Stimulated activated CD8-positive, alpha-beta memory T cell treated with anti-CD3 and anti-CD28 coated beads, Interleukin-7, amount 100 ng/mL, for 24 hours (primary cell): ENCODE results near the gene ATG2B.

Source experiments
- DNase-seq: peaks from one replicate; pipeline ENCODE4 v3.0.0-alpha.2; 2020; ENCODE audit warnings: low read depth

The ATG2B gene

DNA sequence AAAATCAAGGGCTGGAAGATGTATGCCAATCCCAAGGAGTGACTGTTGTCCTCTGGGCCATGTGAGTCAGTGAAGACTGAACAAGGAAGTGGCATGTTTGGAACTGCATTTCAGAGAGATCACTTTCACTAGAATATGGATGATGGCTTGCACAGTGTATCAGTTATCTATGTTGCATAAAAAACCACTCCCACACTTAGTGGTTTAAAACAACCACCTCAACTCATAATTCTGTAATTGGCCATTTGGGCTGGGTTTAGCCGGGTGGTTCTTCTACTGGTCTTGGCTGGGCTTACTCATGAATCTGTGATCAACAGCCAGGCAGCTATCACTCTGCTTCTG lies 91.7 kb downstream of the ATG2B start:
- DNase-seq, result no peak

DNA sequence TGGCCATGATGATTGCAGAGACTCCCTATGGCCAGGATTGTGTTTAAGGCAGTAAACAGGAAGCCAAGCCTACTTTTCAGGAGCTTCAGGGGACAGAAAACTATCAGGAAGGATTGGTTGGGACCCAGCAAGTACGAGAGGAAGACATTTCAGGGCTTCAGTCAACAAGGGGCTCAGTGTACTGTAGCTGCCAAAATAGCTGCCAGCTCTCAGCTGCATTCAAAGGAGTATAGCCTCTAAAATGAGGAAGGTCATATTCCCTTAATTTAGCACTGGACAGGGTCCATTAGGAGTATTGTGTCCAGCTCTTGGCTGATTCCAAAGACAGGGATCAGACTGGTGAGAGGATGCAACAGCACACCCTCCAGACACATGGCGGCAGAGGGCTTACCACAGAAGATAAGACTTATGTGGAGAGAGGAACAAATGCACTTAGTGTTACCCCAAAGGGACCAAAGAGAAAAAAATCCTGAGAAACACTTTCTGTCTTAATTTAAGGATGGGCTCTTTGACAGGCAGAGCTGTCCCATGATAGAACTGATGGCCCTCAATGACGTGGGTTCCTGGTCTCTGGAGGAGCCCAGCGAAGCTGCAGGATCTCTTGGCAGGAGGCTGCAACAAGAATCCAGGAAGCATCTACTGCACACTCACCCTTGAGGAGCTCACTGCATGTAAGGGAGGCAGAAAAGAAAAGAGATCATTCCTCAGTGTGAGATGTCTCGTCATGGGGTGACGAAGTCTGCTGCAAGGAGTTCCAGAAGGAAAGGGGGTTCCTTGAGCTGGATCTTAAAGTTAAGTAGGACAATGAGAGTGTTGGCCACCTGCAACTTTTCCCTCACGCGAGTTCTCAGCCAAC lies 92.3 kb downstream of the ATG2B start:
- no peak for DNase-seq

DNA sequence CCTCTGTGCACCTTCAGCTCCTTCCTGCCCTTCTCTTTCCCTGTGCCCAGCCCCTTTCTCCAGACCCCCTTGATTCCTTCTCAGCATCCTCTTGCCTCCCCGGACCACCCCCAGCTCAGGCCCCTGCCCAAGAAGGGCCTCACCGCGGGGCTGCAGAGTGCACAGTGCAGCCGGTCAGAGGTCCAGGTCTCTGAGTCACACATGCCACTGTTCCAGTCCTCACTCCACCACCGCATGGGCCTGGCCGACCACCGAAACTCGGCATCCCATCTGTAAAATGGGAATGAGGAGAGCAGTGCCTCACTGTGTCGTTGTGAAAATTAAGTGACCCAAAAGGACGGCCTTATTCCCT lies 93.8 kb downstream of the ATG2B start:
- no peak for DNase-seq

DNA sequence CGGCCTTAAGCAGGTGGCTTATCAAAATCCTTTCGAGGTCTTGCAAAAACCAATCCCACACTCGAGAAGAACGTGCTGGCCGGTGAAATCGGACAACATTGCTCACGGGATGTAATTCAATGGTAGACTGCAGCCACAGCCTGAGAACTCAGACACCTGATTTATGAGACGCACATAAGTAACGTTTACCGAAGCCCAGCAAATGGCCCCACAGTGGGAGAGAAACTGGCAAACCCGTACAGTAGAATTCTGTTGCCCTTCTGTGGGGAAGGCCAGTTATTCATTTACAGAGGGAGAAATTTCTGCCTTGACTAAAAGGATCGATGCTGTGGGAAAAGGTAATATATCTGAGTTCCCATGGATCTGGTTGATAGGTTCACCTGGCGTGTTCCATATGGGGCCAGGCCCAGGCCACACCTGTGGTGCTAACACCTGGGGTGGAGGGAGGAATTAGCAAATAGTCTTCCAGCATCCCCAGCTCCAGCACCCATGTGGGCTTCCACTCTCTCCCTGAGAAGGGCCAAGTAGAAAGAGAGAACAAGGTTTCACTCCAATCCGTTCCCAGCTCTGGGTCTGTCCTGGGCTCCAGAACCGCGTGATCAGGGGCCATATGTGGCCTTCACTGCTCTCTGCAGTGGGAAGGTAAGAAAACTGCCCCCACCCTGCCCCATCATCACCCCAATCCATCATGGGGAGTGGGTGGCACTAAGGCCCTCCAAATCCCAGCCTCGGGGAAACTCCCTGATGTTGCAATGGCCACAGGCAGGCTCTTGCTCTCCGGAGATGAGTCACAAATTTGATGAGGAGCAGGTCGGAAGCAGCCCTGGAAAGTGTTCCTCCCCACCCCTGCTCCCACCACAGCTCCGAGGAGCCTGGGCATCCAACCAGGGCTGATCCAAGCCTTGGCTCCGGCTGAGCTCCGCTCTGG lies 94.4 kb downstream of the ATG2B start:
- no peak for DNase-seq

DNA sequence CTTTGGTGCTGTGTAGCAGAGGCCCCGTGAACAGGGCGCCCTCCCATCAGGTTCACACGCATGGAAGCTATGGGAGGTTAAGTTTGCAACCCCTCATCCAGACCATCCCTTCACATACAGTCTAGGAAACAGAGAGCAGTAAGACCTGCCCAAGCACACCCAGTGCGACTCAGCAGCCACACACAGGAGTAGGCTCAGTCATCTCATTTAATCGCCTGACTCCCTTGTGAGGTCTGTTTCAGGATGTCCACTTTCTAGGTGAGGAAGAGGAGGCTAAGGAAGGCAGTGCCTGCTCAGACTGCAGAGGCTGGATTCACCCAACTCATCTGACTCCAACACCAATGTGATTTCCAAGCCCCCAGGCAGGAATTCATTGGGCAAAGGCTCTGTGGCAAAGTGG lies 95.2 kb downstream of the ATG2B start:
- no peak for DNase-seq

DNA sequence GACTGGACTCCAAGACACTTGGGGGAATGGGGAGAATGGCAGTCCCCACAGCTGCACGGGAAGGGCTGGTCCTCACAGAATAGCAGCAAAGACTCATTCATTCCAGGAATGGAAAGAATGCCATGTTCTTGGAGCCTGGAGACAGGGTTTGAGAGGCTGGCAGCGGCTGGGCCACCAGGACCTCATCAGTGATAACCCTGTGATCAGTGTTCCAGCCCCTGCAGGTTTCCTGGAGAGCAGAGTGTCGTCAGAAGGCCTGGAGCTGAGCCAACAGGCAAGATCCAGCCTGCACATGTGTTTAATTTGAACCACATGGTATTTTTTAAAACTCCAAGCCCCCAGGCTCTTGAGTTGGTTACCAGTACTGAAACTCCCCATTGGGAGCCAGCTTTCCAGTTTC lies 95.8 kb downstream of the ATG2B start:
- no peak for DNase-seq

DNA sequence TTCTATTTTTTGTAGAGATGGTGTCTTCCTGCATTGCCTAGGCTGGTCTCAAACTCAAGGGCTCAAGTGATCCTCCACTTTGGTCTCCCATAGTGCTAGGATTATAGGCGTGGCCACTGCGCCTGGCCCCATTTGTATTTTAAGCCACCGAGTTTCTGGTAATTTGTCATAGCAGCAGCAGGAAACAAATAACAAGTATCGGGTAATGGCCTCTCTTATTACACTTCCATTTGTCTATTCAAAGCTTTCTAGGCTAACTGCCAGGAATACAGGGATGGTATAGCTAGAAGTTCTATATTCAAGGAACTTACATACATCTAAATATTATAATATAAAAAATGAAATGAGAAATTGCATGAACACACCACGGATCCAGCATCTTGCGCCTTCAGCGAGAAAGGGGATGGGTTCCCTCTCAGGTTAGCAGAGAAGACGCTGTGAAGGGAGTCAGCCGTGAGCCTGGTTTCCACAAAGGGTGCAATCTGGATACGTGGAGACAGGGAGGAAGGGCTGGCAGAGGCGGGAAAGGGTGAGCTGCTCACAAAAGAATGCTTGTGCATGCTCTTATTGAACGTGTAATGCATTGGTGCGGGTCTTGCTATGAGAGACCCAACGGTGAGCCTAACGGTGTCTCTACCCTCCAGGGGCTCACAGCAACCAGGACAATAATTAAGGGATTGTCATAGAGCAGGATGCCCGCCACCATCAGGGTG lies 97.6 kb downstream of the ATG2B start:
- DNase-seq, result no peak

DNA sequence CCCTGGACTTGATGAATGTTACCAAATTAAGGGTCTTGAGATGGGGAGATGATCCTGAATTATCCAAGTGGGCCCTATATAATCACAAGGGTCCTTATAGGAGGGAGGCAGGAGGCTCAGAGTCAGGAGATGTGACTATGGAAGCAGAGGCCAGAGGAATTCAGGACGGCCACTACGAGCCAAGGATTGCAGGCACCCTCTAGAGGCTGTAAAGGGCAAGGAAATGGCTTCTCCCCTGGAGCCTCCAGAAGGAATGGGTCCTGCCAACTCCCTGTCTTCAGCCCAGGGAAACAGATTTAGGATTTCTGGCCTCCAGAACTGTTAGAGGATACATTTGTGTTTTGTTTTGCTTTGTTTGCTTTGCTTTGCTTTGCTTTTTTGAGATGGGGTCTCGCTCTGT lies 98.3 kb downstream of the ATG2B start:
- DNase-seq, result no peak

DNA sequence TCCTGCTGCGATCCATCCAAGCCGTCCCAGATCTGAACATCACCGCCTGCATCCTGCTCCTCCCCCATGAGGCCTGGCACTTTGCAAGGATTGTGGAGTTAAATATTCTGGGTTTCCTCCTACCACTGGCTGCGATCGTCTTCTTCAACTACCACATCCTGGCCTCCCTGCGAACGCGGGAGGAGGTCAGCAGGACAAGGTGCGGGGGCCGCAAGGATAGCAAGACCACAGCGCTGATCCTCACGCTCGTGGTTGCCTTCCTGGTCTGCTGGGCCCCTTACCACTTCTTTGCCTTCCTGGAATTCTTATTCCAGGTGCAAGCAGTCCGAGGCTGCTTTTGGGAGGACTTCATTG lies 99.0 kb downstream of the ATG2B start:
- DNase-seq, result no peak

DNA sequence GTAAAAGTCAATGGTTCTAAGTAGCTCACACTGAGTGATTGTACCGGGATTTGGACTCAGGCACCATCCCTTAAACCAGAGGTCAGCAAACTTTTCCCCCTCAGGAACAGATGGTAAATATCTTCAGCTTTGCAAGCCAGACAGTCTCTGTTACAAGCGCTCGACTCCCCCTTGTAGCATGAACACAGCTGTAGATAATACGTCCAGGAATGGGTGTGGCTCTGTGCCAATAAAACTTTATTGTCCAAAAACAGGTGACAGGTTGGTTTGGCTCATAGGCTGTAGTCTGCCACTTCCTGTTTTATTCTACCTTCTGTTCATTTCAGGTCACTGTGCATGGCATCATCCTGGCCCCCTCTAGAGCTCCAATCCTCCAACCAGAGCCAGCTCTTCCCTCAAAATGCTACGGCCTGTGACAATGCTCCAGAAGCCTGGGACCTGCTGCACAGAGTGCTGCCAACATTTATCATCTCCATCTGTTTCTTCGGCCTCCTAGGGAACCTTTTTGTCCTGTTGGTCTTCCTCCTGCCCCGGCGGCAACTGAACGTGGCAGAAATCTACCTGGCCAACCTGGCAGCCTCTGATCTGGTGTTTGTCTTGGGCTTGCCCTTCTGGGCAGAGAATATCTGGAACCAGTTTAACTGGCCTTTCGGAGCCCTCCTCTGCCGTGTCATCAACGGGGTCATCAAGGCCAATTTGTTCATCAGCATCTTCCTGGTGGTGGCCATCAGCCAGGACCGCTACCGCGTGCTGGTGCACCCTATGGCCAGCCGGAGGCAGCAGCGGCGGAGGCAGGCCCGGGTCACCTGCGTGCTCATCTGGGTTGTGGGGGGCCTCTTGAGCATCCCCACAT lies 99.6 kb downstream of the ATG2B start:
- DNase-seq, result no peak

DNA sequence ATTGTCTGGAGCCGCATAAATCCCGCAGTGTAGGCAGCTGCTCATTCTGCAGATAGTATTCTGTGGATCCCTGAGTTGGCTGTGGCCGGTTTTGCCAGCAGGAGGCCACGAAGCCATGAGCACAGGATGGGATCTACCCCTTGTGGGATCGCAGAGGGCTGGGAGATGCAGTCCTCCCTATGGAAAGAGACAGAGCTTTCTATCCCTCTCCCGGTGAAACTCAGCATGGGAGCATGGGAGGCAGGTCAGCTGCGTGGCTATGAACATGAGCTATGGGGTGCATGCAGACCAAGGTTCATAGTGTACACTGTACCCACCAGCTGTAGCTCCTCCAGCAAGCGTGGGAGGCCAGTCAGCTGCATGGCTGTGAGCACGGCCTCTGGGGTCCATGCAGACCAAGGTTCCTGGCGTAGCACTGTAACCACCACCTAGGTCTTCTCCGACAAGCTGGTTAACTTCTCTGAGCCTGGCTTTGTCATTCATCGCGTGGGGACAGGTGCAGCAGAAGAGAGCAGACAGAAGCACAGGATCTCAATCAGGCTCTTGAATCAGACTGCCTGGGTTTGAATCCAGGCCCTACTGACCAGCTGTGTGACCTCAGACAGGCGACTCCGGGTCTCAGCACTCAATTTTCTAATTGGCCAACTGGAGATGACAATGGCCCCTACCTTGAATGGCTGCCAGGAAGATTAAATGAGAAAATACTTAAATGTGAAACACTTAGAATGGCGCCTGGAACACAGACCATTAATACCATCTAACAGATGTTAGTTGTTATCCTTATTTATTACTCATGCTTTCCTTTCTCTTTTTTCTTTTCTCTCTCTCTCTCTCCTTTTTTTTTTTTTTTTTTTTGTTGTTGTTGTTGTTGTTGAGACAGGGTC lies 101.1 kb downstream of the ATG2B start:
- DNase-seq, result no peak

DNA sequence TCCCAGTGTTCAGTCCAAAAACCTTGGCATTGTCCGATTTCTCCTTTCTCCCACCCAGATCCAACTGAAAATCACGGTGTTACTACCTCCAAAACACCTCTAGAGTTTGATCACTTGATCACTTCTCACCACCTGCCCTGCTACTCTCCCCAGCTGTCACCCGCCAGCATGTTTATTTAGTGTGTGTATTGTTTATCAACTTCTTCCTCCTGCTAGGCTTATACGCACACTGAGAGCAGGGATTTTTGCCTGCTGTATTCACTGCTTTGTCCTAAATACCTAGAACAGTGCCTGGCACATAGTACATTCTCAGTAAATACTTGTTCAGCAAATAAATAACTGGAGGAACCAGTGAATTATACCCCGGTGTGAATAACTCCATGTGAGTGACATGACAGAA lies 102.1 kb downstream of the ATG2B start:
- DNase-seq, result no peak

DNA sequence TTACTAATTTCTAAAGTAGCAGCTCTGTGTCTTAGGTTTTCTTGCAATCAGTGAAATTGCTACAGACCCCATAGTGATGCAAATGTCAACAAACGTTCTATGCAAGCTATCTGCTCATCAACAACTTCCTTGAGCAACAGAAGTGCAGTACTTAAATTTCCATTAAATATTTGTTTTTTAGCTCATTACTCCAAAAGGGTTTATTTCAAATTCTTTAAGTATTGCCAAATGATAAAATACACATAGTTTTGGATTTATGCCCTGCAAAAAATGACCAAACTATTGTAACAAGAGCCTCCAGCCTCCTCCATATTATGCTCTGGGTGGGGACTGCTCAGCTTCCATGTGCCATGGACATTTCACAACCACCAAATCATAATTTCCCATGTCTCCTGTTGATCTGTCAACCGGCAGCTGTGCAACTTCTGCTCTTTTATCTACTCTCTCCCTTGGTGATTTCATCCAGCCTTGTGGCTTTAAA lies 102.8 kb downstream of the ATG2B start:
- no peak for DNase-seq

DNA sequence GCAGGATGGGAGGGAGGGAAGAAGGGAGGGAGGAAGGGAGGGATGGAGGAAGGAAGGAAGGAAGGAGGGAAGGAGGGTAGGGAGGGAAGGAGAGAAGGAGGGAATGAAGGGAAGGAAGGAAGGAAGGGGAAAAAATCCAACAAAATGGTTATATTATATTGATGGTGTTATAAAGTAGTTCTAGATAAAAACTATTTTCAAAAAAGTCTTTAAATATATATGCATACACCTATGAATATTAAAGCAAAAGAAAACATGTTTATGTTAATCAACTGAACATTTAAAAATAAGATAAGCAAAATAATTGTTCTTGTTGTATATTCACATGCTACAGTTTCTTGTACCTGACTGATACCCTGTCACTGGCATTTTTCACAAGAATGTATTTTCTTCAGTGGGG lies 105.2 kb downstream of the ATG2B start:
- DNase-seq, result no peak

DNA sequence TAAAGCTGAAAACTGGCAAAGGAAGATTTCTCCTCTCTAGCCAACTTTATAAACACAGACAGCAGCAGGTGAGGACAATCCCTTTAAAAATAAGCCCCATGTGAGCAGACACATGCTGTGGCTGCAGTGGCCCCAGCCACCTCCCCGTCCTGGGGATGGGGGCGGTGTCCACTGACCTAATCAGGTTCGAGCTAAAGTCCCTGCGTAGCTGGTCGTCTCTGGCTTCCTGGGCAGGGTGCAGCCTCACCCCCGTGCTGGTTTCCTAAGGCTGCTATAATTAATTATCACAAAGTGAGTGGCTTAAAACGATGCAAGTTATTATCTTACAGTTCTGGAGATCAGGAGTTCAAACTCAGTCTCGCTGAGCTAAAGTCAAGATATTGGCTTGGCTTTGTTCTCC lies 106.1 kb downstream of the ATG2B start:
- DNase-seq, result no peak

DNA sequence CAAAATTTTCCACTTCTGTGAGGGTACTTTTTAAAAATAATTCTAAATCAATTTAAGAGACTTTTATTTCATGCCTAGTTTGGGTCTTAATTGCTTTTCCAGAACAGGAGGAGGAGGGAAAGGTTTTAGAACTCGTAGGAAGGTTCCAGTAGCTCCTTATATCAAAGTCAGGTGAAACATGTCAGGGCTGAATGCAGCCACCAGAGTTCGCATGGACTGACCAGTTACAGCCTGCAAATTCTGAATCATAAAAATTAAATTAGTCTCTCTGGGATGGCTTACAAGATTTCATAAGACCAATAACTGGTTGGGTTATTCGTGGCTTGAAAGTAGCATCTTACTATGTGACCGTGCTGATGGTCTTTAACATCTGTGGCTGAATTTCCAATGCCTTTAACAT lies 106.7 kb downstream of the ATG2B start:
- no peak for DNase-seq

DNA sequence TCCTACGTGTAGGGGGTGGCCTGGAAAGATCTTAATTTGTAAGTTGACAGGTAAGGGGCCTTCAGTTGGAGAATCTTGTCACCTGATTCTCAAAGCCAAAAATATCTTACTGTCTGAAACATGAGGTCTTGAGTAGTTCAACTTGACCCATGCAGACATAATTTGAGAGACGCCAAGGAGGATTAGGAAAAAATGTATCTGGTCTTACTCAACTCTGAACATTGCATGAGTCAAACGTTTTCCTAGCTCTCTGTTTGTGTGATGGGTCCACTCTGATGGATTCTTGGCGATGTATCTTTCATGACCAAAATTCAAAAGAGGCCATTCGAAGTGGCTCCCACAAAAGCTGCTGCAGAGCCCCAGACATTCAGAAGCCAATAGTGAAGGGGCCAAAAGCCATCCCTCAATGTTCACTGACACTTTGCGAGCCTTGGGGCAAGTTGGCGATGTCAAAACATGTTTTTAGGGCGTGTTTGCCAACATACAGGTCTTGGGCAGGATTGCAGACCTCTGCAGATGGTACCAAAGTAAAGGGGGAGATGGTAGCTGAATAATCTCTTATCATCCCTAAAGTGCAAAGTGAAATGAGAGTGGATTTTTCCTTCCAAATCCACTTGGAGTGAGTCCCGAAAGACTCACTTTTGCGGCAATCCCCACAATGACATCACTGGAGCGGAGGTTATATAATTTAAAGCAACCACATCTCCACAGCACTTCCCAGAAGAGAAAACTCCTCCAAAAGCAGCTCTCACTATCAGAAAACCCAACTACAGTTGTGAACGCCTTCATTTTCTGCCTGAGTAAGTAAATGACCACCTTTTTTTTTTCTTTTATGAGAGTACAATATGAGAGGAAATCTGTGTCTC lies 107.4 kb downstream of the ATG2B start, which contains the start of gene BDKRB1:
Gene BDKRB1, plus strand, starts transcription at position 710 of the 866 bp plus-strand sequence. CDS start 7,473 bp downstream, outside the sequence.
- DNase-seq, result no peak

DNA sequence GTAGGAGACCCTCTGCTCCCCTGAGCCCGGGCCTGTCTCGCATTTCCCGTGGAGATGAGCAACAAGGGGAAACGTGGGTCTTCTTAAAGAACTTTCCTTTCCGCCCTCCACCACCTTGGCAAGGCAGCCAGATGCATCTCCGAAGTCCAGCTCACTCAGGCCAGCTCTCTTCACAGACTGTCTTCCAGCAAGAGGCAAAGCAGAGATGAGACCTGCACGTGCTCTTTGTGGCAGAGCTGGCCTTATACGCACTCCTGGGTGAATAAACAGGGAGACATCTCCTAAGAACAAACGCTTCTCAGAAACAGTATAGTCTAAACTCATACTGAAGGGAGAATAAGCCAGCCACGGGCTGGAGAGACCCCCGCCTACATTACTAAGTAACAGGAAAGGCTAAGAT lies 108.5 kb downstream of the ATG2B start:
- DNase-seq, result no peak

DNA sequence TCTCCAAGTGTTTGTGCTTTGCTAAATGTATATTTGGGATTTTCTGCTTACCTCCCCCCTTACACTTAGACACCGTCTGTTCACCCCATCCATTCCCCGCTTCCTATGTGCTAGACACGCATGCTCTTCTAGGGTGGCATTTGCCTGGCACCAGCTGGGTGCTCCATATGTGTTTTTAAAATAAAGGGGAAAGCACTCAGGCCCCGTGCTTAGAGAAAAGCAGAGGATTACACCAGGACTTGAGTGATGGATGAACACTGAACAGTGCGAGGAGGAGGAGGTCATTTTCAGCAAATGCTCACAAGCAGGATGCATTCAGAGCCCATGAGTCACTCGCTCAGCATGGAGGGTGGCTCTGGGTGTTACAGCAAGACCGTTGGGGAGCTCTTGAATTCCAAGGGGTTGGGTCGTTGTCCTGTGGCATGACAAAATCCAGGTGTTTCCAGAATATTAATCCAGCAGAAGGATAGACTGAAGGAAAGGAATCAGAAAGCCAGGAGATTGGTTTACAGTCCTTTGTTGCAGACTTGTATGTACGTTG lies 110.1 kb downstream of the ATG2B start:
- DNase-seq, result no peak
